GM19438 (cell line): ENCODE data around the gene SCAMP3.
A peak's percentile ranks its signal among the peaks of the same experiment; 100 is the strongest.

Source experiments
- ATAC-seq: cut with Tn5 transposase; IDR thresholded peaks from one replicate; pipeline ENCODE4 v1.9.1; 2021; ENCODE audit warnings: low read depth; ENCODE audit not compliant: unreplicated experiment

SCAMP3 gene

DNA sequence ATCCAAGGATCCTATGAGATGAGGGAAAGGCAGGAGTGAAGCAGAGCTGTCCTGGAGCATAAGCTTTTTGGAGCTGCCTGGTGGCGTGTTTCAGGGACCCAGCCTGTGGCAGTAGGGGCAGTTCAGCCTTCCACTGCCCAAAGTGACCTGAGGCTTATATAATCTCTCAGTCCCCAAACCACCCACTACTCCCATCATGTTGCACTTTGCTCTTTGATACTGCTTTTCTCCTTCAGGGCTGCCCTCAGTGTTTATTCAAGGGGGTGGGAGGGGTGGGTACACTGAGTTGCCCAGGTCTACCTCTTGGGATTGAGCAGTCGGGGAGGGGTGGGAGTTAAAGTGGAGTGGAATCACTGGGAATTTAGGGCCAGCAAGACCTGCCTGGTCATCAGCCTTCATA lies 24.4 kb upstream of the SCAMP3 start:
- no peak for ATAC-seq

DNA sequence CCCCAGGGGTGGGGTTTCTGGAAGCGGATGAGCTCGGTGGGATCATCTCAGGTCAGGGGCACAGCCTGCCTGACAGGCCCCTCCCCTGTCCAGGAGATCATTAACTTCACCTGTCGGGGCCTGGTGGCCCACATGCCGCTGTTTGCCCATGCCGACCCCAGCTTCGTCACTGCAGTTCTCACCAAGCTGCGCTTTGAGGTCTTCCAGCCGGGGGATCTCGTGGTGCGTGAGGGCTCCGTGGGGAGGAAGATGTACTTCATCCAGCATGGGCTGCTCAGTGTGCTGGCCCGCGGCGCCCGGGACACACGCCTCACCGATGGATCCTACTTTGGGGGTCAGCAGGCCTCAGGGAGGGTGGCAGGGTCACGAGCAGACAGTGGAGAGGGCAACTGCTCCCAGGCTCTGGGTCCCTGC lies 23.5 kb upstream of the SCAMP3 start:
- ATAC-seq: no peak

- ATAC-seq: no peak
These were observed 22.9 kb upstream of the SCAMP3 start for GRCh38 chr1:155285063-155285462.

DNA sequence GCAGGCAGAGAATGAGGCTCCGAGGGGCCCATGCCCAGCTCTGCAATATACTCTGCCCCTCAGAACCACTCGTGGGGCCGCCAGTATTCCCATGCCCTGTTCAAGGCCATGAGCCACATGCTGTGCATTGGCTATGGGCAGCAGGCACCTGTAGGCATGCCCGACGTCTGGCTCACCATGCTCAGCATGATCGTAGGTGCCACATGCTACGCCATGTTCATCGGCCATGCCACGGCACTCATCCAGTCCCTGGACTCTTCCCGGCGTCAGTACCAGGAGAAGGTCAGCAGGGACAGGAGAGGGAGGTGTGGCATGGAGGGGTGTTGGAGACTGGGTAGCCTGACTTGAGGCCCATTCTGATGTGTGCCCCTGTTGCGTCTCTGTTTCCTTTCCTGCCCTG lies 22.3 kb upstream of the SCAMP3 start:
- ATAC-seq: no peak

- ATAC-seq: no peak
These were observed 20.4 kb upstream of the SCAMP3 start for GRCh38 chr1:155282488-155283091.

DNA sequence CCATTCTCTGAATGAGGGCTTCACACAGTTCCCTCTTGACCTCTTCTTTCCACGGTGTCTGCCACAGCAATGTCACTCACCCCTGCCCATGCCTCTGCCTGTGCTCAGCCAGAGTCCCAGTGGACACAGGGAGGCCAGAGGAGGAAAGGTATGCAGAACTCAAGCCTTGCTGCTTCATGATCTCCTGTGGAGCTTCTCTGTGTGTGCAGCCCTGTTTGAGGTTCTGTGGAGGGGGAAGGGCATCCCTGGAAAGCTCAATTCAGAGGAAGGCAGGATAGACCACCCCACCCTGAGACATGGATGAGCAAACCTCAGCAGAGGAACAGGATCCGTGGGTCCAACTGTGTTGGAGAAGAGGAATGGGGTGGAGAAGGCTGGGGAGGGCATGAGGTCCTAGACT lies 17.1 kb upstream of the SCAMP3 start:
- ATAC-seq: no peak

GRCh38 chr1:155278689-155279160 lies 16.6 kb upstream of the SCAMP3 start:
- ATAC-seq: no peak

GRCh38 chr1:155277902-155278688 lies 15.9 kb upstream of the SCAMP3 start:
- no peak for ATAC-seq

GRCh38 chr1:155277070-155277901 lies 15.1 kb upstream of the SCAMP3 start, which contains the start of gene HCN3:
Gene HCN3 (plus strand): TSS chr1:155277463. CDS start chr1:155277591, 128 bp downstream.
- peak; percentile 53 for ATAC-seq

DNA sequence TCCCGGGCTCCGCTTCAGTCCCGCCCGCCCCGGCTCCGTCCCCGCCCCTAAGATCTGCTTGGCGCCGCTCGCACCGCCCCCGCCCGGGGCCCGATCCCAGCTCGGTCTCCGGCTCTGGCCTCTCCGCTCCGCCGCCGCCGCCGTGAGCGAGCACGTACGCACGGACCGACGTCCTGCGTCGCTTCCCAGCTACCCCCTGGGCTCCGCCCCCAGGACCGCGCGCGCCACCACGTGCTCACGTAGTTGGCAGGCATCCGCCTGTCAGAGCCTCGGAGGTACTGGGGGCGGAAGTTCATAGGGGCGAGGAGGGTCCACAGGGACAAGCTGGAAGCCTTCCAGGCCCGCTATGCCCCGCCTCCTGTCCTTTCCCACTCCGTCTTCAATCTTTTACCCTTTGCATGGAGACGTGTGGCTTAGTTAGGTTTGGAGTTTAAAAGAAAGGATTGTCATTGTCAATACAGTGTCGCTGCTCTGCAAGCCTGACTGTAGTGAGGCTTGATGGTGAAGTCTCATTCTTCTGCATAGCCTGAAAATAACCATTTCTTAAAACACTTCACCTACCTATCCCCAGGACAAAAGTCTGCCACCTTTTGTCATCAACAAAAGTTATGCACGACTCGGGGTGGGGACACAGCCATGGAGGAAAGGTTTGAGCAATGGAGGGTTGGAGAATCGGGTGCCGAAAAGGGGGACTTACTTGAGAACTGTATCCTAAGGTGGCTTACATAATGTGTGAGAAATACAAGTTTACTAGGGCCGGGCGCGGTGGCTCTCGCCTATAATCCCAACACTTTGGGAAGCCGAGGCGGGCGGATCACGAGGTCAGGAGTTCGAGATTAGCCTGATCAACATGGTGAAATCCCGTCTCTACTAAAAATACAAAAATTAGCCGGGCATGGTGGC lies 11.4 kb upstream of the SCAMP3 start, which contains the start of gene CLK2:
CLK2 (minus strand) TSS at position 162 of the 903 bp plus-strand sequence. CDS start 2,527 bp downstream, outside the sequence.
- ATAC-seq: peak; percentile 68

GRCh38 chr1:155272466-155273342 lies 10.5 kb upstream of the SCAMP3 start:
- peak; percentile 41 for ATAC-seq

GRCh38 chr1:155269381-155269780 lies 7.2 kb upstream of the SCAMP3 start:
- no peak for ATAC-seq

DNA sequence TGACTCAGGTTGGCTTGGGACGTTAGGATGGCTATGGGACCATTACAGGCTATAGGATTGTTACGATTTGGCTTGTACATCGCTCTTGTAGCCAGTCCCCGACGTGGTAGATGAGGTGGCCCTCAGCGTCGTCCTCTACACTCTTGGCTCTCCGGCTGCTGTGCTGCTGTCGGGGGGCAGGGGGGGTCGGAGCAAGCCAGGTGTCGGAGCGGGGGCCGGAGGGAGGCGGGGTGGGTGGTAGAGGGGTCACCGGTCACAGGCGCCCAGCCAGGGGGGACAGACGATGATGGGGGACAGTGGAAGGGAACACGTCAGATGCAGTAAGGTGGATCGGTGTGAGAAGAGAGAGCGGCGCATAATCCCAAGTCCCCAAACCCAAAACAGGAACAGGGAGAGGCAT lies 6.5 kb upstream of the SCAMP3 start:
- no peak for ATAC-seq

GRCh38 chr1:155267373-155267772 lies 5.2 kb upstream of the SCAMP3 start:
- ATAC-seq: no peak

DNA sequence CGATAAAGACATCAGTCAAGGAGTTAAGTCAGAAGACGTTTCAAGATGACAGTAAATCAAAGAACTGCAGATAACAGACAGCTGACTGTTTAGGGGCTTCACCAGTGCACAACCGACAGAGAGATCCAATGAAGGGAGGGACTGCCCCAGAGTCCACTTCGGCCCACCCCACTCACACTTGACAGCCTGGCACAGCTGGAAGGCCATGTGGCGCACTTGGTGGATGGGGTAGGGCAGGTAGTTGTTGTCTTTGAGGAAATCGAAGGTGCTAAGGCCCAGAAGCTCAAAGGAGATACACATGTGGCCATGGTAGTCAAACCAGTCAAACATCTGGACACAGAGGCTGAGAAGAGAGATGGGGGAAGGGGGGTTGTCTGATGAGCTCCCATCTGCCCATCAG lies 4.4 kb upstream of the SCAMP3 start:
- ATAC-seq: no peak

- no peak for ATAC-seq
These were observed 907 bp upstream of the SCAMP3 start for GRCh38 chr1:155263067-155263466.

- peak; percentile 24 for ATAC-seq
These were observed 688 bp downstream of the SCAMP3 start for GRCh38 chr1:155261493-155261851.

GRCh38 chr1:155260276-155260675 lies 1.9 kb downstream of the SCAMP3 start:
- no peak for ATAC-seq
